Measurements from ENCODE around the gene BTF3. TPM values are rescaled to one million over a fixed set of nuclear protein-coding genes. Genes with fewer than 3 reads are reported as not detected.

Gene BTF3
- total RNA-seq, 1 donor from 2014 or later, result 866 TPM

DNA sequence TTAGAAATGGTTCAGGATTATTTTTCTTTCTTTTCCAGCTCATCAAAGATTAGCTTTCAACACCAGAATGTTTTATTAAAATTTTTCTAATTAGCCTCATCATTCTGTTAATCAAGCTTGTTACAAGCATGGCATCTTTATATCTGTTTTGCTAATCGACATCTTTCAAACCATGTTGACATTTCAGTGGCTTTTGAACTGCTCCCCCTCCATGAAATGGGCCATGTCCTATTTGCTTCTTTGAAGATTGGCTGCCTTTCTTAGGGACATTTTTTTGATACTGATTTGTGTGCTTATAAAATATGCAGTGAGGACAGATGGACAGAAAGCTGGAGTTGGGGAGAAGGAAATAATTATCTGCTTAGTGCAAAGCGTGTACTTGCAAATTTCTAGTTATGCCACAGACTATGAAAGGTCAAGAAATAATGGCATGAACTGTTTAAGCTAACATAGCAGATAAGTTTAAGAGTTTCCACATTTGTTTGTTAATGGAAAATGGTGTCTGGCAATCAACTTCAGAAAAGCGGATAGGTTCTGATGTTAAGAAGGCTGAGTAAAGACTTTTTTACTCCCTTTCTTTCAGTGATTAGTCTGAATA lies 27.5 kb downstream of the BTF3 start:
- H3K27ac Mint-ChIP-seq (ENCODE audit: unreplicated experiment), result no peak overlapping the region
- H3K36me3 Mint-ChIP-seq (ENCODE audit: low read depth, unreplicated experiment), result no peaks in the 10 kb centered on the region
- H3K4me3 Mint-ChIP-seq (ENCODE audit: unreplicated experiment), result no peak overlapping the region
- no peaks in the 10 kb centered on the region for H3K4me1 Mint-ChIP-seq (ENCODE audit: unreplicated experiment)
- DNase-seq (ENCODE audit: low spot score), result no peak
- no peaks in the 10 kb centered on the region for H3K27me3 Mint-ChIP-seq (ENCODE audit: unreplicated experiment)
- TF ChIP-seq, protein P1, sequence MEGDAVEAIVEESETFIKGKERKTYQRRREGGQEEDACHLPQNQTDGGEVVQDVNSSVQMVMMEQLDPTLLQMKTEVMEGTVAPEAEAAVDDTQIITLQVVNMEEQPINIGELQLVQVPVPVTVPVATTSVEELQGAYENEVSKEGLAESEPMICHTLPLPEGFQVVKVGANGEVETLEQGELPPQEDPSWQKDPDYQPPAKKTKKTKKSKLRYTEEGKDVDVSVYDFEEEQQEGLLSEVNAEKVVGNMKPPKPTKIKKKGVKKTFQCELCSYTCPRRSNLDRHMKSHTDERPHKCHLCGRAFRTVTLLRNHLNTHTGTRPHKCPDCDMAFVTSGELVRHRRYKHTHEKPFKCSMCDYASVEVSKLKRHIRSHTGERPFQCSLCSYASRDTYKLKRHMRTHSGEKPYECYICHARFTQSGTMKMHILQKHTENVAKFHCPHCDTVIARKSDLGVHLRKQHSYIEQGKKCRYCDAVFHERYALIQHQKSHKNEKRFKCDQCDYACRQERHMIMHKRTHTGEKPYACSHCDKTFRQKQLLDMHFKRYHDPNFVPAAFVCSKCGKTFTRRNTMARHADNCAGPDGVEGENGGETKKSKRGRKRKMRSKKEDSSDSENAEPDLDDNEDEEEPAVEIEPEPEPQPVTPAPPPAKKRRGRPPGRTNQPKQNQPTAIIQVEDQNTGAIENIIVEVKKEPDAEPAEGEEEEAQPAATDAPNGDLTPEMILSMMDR (IDR thresholded peaks at IDR 0.05; ENCODE audit: unreplicated experiment), result no peak
- H3K9me3 Mint-ChIP-seq (ENCODE audit: unreplicated experiment), result no peaks in the 10 kb centered on the region

DNA sequence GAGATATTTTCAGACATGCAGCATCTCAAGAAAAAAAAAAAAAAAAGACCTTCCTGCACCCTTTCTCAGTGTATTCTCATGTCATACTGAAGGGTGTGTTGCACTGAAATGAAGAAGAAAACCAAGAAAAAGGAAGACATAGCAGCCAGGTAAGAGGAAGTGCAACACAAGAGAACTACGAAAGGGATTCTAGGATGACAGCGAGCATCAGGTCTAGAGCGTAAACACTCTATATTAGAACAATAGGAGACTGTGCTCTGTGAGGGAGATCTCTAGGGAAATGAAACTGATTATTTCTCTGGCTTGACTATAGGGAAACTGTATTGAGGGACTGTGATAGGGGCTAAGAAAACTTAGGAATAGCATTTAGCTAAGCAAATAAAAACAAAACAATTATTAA lies 30.0 kb downstream of the BTF3 start:
- Mint-ChIP-seq H3K27ac (ENCODE audit: unreplicated experiment) (no peak overlapping the region), H3K4me3 (ENCODE audit: unreplicated experiment) (no peak overlapping the region)

DNA sequence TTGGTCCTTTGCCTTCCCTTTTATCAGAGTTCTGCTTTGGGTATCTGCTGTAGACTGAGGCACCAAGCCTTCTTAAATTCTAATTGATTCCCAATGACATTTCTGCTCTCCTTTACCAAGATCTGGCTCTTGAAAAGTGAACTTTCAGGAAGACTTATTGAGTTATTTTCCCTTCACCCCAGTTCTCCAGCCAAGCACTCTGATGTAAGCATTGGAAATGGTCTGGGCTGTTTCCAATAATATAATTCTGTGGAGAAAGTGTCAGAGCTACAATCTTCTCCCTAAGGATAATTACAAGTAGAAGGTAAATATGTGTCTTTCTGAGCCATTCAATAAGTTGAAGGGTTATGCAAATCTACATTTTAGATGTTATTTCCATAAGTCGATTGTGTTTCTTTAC lies 30.8 kb downstream of the BTF3 start:
- no peak for DNase-seq (ENCODE audit: low spot score)
- Mint-ChIP-seq H3K27ac (ENCODE audit: unreplicated experiment) (no peak overlapping the region), H3K36me3 (ENCODE audit: low read depth, unreplicated experiment) (no peaks in the 10 kb centered on the region), H3K9me3 (ENCODE audit: unreplicated experiment) (no peaks in the 10 kb centered on the region), H3K4me1 (ENCODE audit: unreplicated experiment) (no peaks in the 10 kb centered on the region), H3K4me3 (ENCODE audit: unreplicated experiment) (no peak overlapping the region), H3K27me3 (ENCODE audit: unreplicated experiment) (no peaks in the 10 kb centered on the region)
- TF ChIP-seq, protein P1 (IDR thresholded peaks at IDR 0.05; ENCODE audit: unreplicated experiment), result no peak

More for the DNA sequence above, 30.0 kb downstream of the BTF3 start:
- TF ChIP-seq, protein P1 (IDR thresholded peaks at IDR 0.05; ENCODE audit: unreplicated experiment), result no peak
- Mint-ChIP-seq H3K4me1 (ENCODE audit: unreplicated experiment) (no peaks in the 10 kb centered on the region), H3K36me3 (ENCODE audit: low read depth, unreplicated experiment) (no peaks in the 10 kb centered on the region), H3K27me3 (ENCODE audit: unreplicated experiment) (no peaks in the 10 kb centered on the region), H3K9me3 (ENCODE audit: unreplicated experiment) (no peaks in the 10 kb centered on the region)
- no peak for DNase-seq (ENCODE audit: low spot score)

DNA sequence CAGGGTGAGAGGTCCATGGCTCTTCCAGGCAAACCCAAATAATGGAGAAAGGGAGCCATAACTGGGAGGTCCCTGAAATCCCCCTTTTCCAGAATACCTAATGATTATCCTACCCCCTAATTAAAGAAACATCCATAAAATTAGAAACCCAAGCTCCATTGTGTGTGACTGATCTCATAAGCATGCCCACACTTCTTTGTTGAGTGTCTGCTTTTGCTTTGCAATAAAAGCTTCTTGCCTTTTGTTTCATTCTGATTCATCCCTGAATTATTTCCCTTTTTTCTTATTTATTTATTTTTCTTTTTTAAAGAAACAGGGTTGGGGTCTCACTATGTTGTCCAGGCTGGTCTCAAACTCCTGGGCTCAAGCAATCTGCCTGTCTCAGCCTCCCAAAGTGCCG lies 33.1 kb downstream of the BTF3 start:
- Mint-ChIP-seq H3K27me3 (ENCODE audit: unreplicated experiment) (no peaks in the 10 kb centered on the region), H3K9me3 (ENCODE audit: unreplicated experiment) (no peaks in the 10 kb centered on the region), H3K4me3 (ENCODE audit: unreplicated experiment) (no peak overlapping the region), H3K4me1 (ENCODE audit: unreplicated experiment) (no peaks in the 10 kb centered on the region), H3K27ac (ENCODE audit: unreplicated experiment) (no peak overlapping the region), H3K36me3 (ENCODE audit: low read depth, unreplicated experiment) (no peaks in the 10 kb centered on the region)
- DNase-seq (ENCODE audit: low spot score), result no peak
- TF ChIP-seq, protein P1 (IDR thresholded peaks at IDR 0.05; ENCODE audit: unreplicated experiment), result no peak

DNA sequence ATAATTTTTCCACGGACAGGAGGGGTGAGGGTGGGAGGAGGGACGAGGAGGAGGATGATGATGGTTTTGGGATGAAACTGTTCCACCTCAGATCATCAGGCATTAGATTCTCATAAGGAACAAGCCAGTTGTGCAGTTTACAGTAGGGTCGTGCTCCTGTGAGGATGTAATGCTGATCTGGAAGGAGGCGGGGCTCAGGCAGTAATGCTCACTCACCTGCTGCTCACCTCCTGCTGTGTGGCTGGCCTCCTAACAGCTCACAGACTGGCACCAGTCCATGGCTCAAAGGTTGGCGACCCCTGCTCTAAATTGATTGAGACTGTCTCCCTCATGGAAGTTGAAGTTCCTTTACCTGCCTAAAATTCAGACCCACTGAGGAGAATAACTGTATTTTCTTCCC lies 34.0 kb downstream of the BTF3 start:
- no peak overlapping the region for H3K27ac Mint-ChIP-seq (ENCODE audit: unreplicated experiment)
- no peak for DNase-seq (ENCODE audit: low spot score)
- H3K4me3 Mint-ChIP-seq (ENCODE audit: unreplicated experiment), result no peak overlapping the region
- no peaks in the 10 kb centered on the region for H3K27me3 Mint-ChIP-seq (ENCODE audit: unreplicated experiment)
- no peaks in the 10 kb centered on the region for H3K9me3 Mint-ChIP-seq (ENCODE audit: unreplicated experiment)
- H3K4me1 Mint-ChIP-seq (ENCODE audit: unreplicated experiment), result no peaks in the 10 kb centered on the region
- TF ChIP-seq, protein P1 (IDR thresholded peaks at IDR 0.05; ENCODE audit: unreplicated experiment), result no peak
- H3K36me3 Mint-ChIP-seq (ENCODE audit: low read depth, unreplicated experiment), result no peaks in the 10 kb centered on the region

Measured in endothelial cell (in vitro differentiated cells).